NCI-H345 treated with DMSO at 0.1 percent for 48 hours (cell line): ENCODE results near the gene ANKH.

ENCODE experiments used
- DNase-seq: peaks from one replicate; lab custom pipeline; 2025; ENCODE audit not compliant: unreplicated experiment; lab: John Stamatoyannopoulos, UW

The ANKH gene

GRCh38 chr5:14699159-14699558 is 172.4 kb downstream of the ANKH start:
- no peak for DNase-seq

GRCh38 chr5:14698495-14698894 is 173.1 kb downstream of the ANKH start:
- no peak for DNase-seq

- DNase-seq: no peak
These were observed 174.7 kb downstream of the ANKH start for GRCh38 chr5:14696851-14697250.

- no peak for DNase-seq
These were observed 175.5 kb downstream of the ANKH start for GRCh38 chr5:14696057-14696456.

- no peak for DNase-seq
These were observed 176.4 kb downstream of the ANKH start for GRCh38 chr5:14695152-14695551.

GRCh38 chr5:14693070-14693469 is 178.5 kb downstream of the ANKH start:
- no peak for DNase-seq

- DNase-seq: no peak
These were observed 184.4 kb downstream of the ANKH start for GRCh38 chr5:14687023-14687665.

- DNase-seq: no peak
These were observed 185.1 kb downstream of the ANKH start for GRCh38 chr5:14686517-14686916.

- peak; percentile 4 for DNase-seq
These were observed 185.8 kb downstream of the ANKH start for GRCh38 chr5:14685757-14686156.

GRCh38 chr5:14684757-14685156 is 186.8 kb downstream of the ANKH start:
- DNase-seq: no peak

- no peak for DNase-seq
These were observed 187.6 kb downstream of the ANKH start for GRCh38 chr5:14683906-14684455.

GRCh38 chr5:14681236-14681752 is 190.3 kb downstream of the ANKH start:
- DNase-seq: no peak

- no peak for DNase-seq
These were observed 192.0 kb downstream of the ANKH start for GRCh38 chr5:14679595-14679994.

- DNase-seq: no peak
These were observed 192.7 kb downstream of the ANKH start for GRCh38 chr5:14678773-14679334.

- no peak for DNase-seq
These were observed 195.3 kb downstream of the ANKH start for GRCh38 chr5:14676320-14676719.

- DNase-seq: no peak
These were observed 195.7 kb downstream of the ANKH start for GRCh38 chr5:14675865-14676300.

GRCh38 chr5:14674983-14675854 is 196.4 kb downstream of the ANKH start:
- no peak for DNase-seq

GRCh38 chr5:14673443-14673842 is 198.1 kb downstream of the ANKH start:
- DNase-seq: no peak

GRCh38 chr5:14672484-14673394 is 198.8 kb downstream of the ANKH start:
- DNase-seq: no peak

- DNase-seq: no peak
These were observed 199.5 kb downstream of the ANKH start for GRCh38 chr5:14672082-14672481.
